AG04450 (cell line): ENCODE results near the gene CARMIL1. TPM values are rescaled to one million over a fixed set of nuclear protein-coding genes. Genes with fewer than 3 reads are reported as not detected.

Experiments used
- CTCF ChIA-PET: fragments of 300-600, 350-600 bp; formaldehyde crosslinking; extraction: SDS; loops from one replicate; lab custom pipeline; 2022; ENCODE audit warnings: antibody characterized with exemption, inconsistent platforms; lab: Charles Lee
- POLR2A ChIA-PET: fragments of 350-600 bp; formaldehyde crosslinking; extraction: SDS; loops from one replicate; lab custom pipeline; 2021; ENCODE audit warnings: antibody characterized with exemption, inconsistent platforms; lab: Yijun Ruan, JAX
- DNase-seq: peaks from one replicate; pipeline ENCODE4 v3.0.0-alpha.2; 2011; ENCODE audit warnings: low read depth, low spot score
- H3K27ac ChIP-seq: one replicate; pipeline ENCODE4 v1.5.1; 2012; ENCODE audit warnings: low read depth, low read length, control low read depth
- H3K27me3 ChIP-seq: one replicate; pipeline ENCODE4 v1.6.0; 2012; ENCODE audit warnings: low read length; ENCODE audit not compliant: control insufficient read depth, insufficient read depth
- H3K4me3 ChIP-seq: 2 replicates; pipeline ENCODE4 v1.5.1; 2011; ENCODE audit warnings: mild to moderate bottlenecking, low read depth, low read length, control low read depth
- H3K9me3 ChIP-seq: 2 replicates; pipeline ENCODE4 v1.5.1; 2012; ENCODE audit warnings: low read length; ENCODE audit not compliant: control insufficient read depth, insufficient read depth
- polyA plus RNA-seq: library from polyadenylated mRNA; depleted of rRNA; stranded (reverse); fragments of >200 nt; gene quantifications from 2 replicates; pipeline ENCODE4 v1.2.3, GENCODE V29; 2011
- TF ChIP-seq, protein P1 (sequence below): IDR thresholded peaks from 2 replicates; pipeline ENCODE4 v1.5.1; 2011; ENCODE audit warnings: low read depth, low read length, control low read depth, inconsistent platforms

CARMIL1 gene
- polyA plus RNA-seq, 1 experiment: 0.55 TPM

DNA sequence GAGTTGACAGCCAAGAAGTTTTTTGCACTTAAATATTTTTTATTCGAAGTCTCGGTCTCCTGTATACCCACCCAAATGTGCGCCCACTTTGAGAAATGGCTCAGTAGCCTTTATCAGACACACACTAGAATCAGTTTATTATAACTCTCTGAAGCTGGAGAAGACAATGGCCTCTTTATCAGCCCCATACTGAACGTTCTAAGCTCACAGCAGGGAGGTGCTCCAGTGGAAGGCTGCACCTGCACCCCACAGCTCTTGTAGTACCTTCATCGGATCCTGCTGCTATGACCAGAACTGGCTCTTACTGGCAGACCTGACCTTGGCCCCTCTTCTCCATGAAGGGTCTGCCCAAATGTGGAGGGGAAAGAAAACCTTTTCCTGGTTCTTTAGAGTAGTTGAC, 207.8 kb downstream of the CARMIL1 start:
- ChIA-PET CTCF (interaction anchor here (1.1 to 8.2 kb wide), 4 partner anchors 211 to 270 kb away, joined by 4 to 189 read pairs (median 84); partner anchors contain the start of gene CARMIL1), POLR2A (interaction anchor here (0.6 kb wide), 1 partner anchor 237 kb away, joined by 5 read pairs; no protein-coding TSS in a partner anchor)
- Histone ChIP-seq H3K27ac (no peak overlapping the region), H3K4me3 (no peak overlapping the region), H3K9me3 (no peaks in the 10 kb centered on the region), H3K27me3 (no peaks in the 10 kb centered on the region)
- no peak for DNase-seq
- TF ChIP-seq, protein P1, sequence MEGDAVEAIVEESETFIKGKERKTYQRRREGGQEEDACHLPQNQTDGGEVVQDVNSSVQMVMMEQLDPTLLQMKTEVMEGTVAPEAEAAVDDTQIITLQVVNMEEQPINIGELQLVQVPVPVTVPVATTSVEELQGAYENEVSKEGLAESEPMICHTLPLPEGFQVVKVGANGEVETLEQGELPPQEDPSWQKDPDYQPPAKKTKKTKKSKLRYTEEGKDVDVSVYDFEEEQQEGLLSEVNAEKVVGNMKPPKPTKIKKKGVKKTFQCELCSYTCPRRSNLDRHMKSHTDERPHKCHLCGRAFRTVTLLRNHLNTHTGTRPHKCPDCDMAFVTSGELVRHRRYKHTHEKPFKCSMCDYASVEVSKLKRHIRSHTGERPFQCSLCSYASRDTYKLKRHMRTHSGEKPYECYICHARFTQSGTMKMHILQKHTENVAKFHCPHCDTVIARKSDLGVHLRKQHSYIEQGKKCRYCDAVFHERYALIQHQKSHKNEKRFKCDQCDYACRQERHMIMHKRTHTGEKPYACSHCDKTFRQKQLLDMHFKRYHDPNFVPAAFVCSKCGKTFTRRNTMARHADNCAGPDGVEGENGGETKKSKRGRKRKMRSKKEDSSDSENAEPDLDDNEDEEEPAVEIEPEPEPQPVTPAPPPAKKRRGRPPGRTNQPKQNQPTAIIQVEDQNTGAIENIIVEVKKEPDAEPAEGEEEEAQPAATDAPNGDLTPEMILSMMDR: no peak

DNA sequence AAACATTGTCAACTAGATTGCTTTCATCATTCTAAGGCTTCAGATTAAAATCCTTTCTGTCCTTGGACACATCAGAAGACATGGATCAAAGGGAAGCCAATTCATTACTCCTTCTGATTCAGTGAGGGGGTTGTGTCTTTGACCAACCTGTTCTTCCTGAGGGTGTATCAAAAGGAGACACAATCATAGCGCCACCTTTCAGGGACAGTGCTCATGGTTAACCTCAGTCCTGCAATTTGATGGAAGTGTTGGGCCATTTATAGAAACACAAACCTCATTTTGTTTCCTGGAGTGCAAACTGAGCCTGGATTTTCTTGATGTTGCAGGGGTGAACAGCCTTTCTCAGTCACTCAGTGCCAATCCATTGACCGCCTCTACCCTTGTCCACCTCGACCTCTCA, 209.0 kb downstream of the CARMIL1 start:
- Histone ChIP-seq H3K4me3 (no peak overlapping the region), H3K9me3 (no peaks in the 10 kb centered on the region), H3K27ac (no peak overlapping the region), H3K27me3 (no peaks in the 10 kb centered on the region)
- ChIA-PET POLR2A (no interaction called here), CTCF (interaction anchor here (0.9 to 8.2 kb wide), 5 partner anchors 16 to 265 kb away, joined by 4 to 189 read pairs (median 7); partner anchors contain the start of gene CARMIL1)
- TF ChIP-seq, protein P1: no peak
- no peak for DNase-seq

DNA sequence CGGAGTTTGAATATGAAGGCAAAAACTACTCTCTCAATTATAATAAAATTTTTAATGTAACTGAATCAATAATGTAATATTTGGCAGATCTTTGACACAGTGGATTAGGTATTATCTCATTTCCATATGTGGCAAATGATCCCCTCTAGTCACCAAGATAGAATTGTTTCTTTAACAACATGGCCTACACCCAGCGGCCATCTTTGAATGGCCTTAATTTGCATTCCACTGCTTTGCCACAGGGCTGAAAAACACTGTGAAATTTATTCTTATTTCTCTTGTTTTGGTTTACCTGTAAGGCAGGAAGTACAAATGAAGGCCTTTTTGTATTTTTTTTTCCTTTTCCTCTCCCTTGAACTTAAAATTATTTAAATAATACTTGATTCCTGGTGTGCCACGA, 210.2 kb downstream of the CARMIL1 start:
- POLR2A ChIA-PET: no interaction called here
- no peaks in the 10 kb centered on the region for H3K9me3 ChIP-seq
- CTCF ChIA-PET: interaction anchor here (0.6 to 8.2 kb wide), 43 partner anchors 11 to 513 kb away, joined by 3 to 189 read pairs (median 4); partner anchors contain the start of gene CARMIL1
- no peak overlapping the region for H3K4me3 ChIP-seq
- DNase-seq: no peak
- no peaks in the 10 kb centered on the region for H3K27me3 ChIP-seq
- no peak overlapping the region for H3K27ac ChIP-seq
- TF ChIP-seq, protein P1: no peak

DNA sequence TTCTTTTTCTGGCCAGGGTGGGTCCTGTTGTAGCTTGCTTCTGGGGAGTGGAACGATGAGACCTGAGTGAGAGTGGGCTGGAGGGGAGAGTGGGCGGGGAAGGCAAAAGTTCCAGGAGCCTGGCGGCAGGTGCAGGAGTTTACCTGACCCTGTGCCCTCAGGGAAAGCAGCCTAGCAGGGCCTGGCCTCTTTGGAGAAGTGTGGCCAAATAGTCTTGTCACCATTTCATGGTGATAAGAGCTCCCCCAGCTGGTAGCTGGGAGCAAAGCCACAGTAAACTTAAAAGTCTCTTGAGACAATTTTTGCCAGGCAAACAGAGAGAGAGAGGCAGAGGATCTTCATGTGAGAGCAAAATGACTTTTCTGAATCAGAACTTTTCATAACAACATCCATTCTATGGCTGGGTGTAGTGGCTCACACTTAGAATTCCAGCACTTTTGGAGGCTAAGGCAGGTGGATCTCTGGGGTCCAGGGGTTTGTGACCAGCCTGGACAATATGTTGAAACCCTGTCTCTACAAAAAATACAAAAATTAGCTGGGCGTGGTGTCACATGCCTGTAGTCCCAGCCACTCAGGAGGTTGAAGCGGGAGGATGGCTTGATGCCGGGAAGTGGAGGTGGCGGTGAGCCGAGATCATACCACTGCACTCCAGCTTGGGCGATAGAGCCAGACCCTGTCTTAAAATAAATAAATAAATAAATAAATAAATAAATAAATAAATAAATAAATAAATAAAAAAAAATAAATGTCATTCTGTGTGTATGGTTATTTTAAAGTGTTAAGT, 211.0 kb downstream of the CARMIL1 start:
- Histone ChIP-seq H3K4me3 (no peak overlapping the region), H3K27me3 (no peaks in the 10 kb centered on the region), H3K9me3 (no peaks in the 10 kb centered on the region), H3K27ac (no peak overlapping the region)
- TF ChIP-seq, protein P1: peak; percentile 91
- CTCF ChIA-PET: interaction anchor here (0.6 to 8.2 kb wide), 49 partner anchors 10 to 513 kb away, joined by 3 to 189 read pairs (median 4); partner anchors contain the start of gene CARMIL1
- DNase-seq: peak; percentile 47
- POLR2A ChIA-PET: interaction anchor here (0.6 to 0.7 kb wide), 2 partner anchors 197 to 211 kb away, joined by 3 to 5 read pairs; partner anchors contain the start of gene CARMIL1

DNA sequence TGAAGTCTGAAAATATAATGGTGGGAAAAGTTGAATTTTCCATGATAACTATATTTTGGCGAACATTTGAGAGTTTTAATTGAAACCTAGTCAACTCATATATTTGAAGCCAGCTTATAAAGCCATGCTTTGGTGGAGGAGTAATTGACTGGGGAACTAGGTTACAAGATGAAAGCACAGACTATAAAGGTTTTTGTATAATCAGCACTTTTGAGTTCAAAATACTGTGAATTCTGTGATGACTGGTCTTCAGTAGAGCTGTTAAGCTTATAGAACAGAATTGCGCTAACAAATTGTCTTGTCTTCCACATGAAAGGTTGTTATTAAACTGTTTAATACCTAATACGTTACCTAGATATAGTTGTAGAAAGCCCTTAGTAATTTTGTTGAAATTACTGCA, 213.8 kb downstream of the CARMIL1 start:
- DNase-seq: no peak
- no peaks in the 10 kb centered on the region for H3K27me3 ChIP-seq
- ChIA-PET POLR2A (no interaction called here), CTCF (interaction anchor here (0.6 to 8.2 kb wide), 2 partner anchors 229 to 268 kb away, joined by 3 to 189 read pairs; no protein-coding TSS in a partner anchor)
- no peaks in the 10 kb centered on the region for H3K9me3 ChIP-seq
- no peak overlapping the region for H3K27ac ChIP-seq
- TF ChIP-seq, protein P1: no peak
- H3K4me3 ChIP-seq: no peak overlapping the region
